Endodermal cell (in vitro differentiated cells): ENCODE results near the gene BPIFB6. TPM values are rescaled to one million over a fixed set of nuclear protein-coding genes. Genes with fewer than 3 reads are reported as not detected.

Experiments used
- DNase-seq: peaks from one replicate; pipeline ENCODE4 v3.0.0-alpha.2; 2017
- H3K27ac ChIP-seq: 2 replicates; pipeline ENCODE4 v1.5.1; 2013; ENCODE audit warnings: mild to moderate bottlenecking, low read depth, low read length, moderate library complexity
- H3K27me3 ChIP-seq: 2 replicates; pipeline ENCODE4 v1.6.1; 2013; ENCODE audit warnings: mild to moderate bottlenecking, low read length, moderate library complexity; ENCODE audit not compliant: insufficient read depth, control insufficient read depth, poor library complexity, severe bottlenecking
- H3K36me3 ChIP-seq: 2 replicates; pipeline ENCODE4 v1.7.0; 2013; ENCODE audit warnings: mild to moderate bottlenecking, low read length, moderate library complexity; ENCODE audit not compliant: control insufficient read depth, insufficient read depth
- H3K4me1 ChIP-seq: one replicate; pipeline ENCODE4 v1.7.0; 2013; ENCODE audit warnings: low read length; ENCODE audit not compliant: control insufficient read depth, insufficient read depth
- H3K4me3 ChIP-seq: 2 replicates; pipeline ENCODE4 v1.5.1; 2013; ENCODE audit warnings: mild to moderate bottlenecking, low read length, moderate library complexity
- H3K9ac ChIP-seq: 2 replicates; pipeline ENCODE4 v1.6.1; 2013; ENCODE audit warnings: mild to moderate bottlenecking, low read length, moderate library complexity; ENCODE audit not compliant: poor library complexity, severe bottlenecking; ENCODE audit errors: extremely low read depth
- H3K9me3 ChIP-seq: 2 replicates; pipeline ENCODE4 v1.6.1; 2013; ENCODE audit warnings: mild to moderate bottlenecking, low read length, moderate library complexity; ENCODE audit not compliant: control insufficient read depth
- H3K27ac Mint-ChIP-seq: 2 replicates; pipeline ENCODE4 v1.8.0; 2020; ENCODE audit warnings: mixed read lengths
- H3K27me3 Mint-ChIP-seq: 2 replicates; pipeline ENCODE4 v1.8.0; 2021; ENCODE audit warnings: mild to moderate bottlenecking, mixed read lengths; ENCODE audit not compliant: insufficient read depth
- H3K36me3 Mint-ChIP-seq: 2 replicates; pipeline ENCODE4 v1.8.0; 2020; ENCODE audit warnings: low read depth, mixed read lengths
- H3K4me1 Mint-ChIP-seq: 2 replicates; pipeline ENCODE4 v1.8.0; 2020; ENCODE audit warnings: mixed read lengths
- H3K4me3 Mint-ChIP-seq: 2 replicates; pipeline ENCODE4 v1.8.0; 2020; ENCODE audit warnings: mild to moderate bottlenecking, moderate library complexity, mixed read lengths
- H3K9me3 Mint-ChIP-seq: 2 replicates; pipeline ENCODE4 v1.8.0; 2020; ENCODE audit warnings: mild to moderate bottlenecking, mixed read lengths
- CTCF ChIP-seq: fragments of 200-600 bp; sonication (generic); conservative IDR thresholded peaks from 2 replicates; pipeline ENCODE4 v1.5.0; 2021; ENCODE audit warnings: antibody characterized with exemption, mild to moderate bottlenecking
- WGBS, 2 experiments: methylation state at CpG; one replicate each; pipeline versions ENCODE4 v1.1.5 to v1.1.7; 2013; ENCODE audit warnings: missing lambda C conversion rate in 2 of 2, mixed read lengths in 1 of 2; ENCODE audit not compliant: insufficient coverage in 1 of 2, insufficient read length in 1 of 2; 5-methylcytosine and 5-hydroxymethylcytosine counted together
- total RNA-seq, 2 donors: library from RNA; stranded (reverse); fragmentation: NEBNext Ultra II Directional in 1 of 2; extraction: Animal tissue kit (Norgen Biotek cat#: 25700) in 1 of 2; gene quantifications; 2 replicates in 1 of 2; 3 replicates in 1 of 2; pipeline ENCODE4 v1.2.1, GENCODE V29; 2021

BPIFB6 gene
- total RNA-seq, 2 donors from 2014 or later: not detected

DNA sequence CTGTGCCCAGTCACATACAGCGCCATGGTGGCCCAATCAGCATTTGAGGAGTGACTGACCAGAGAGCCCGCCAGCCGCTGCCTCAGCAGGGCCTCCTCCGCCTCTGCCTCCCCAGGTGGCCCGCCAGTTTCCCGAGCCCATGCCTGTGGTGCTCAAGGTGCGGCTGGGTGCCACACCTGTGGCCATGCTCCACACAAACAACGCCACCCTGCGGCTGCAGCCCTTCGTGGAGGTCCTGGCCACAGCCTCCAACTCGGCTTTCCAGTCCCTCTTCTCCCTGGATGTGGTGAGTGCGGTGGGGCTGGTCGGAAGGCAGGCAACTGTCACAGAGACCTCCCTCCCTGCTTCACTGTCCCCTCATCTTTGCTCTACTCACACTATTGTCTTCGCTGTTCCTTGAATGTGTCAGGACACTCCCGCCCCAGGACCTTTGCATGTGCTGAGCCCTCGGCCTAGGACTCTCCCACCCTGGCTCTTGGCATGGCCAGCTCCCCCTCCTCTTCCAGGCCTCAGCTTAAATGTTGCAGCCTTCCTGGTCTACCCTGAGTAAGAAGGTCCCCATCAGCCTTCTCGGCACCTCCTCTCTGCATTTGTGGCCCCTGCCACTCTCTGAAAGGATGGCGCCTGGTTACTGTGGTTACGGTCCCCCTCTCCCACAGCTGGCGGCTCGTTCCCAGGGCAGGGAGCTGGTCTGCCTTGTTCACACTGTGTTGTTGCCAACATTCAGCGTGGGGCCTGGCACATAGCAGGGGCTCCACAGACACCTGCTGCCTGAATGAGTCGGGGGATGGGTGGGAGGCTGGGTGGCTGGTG is 11.8 kb upstream of the BPIFB6 start:
- Histone ChIP-seq H3K27ac (no peak overlapping the region), H3K4me3 (no peak overlapping the region), H3K36me3 (no peaks in the 10 kb centered on the region), H3K27me3 (no peaks in the 10 kb centered on the region), H3K9ac (no peak overlapping the region), H3K4me1 (no peaks in the 10 kb centered on the region), H3K9me3 (no peaks in the 10 kb centered on the region)
- H3K27me3 Mint-ChIP-seq: peaks cover 25% of the 10 kb centered on the region
- no peaks in the 10 kb centered on the region for H3K9me3 Mint-ChIP-seq
- H3K4me3 Mint-ChIP-seq: no peak overlapping the region
- WGBS, 2 experiments: 93 to 97% methylated on average over 13 to 23 of the region's 23 CpGs
- H3K4me1 Mint-ChIP-seq: peaks cover 8% of the 10 kb centered on the region
- DNase-seq: no peak
- H3K36me3 Mint-ChIP-seq: no peaks in the 10 kb centered on the region
- H3K27ac Mint-ChIP-seq: no peak overlapping the region
- TF ChIP-seq CTCF: no peak

- Mint-ChIP-seq H3K9me3 (no peaks in the 10 kb centered on the region), H3K4me1 (peaks cover 2% of the 10 kb centered on the region), H3K27ac (no peak overlapping the region), H3K4me3 (no peak overlapping the region), H3K27me3 (peaks cover 16% of the 10 kb centered on the region), H3K36me3 (no peaks in the 10 kb centered on the region)
- H3K27me3 ChIP-seq: no peaks in the 10 kb centered on the region
- no peaks in the 10 kb centered on the region for H3K4me1 ChIP-seq
- WGBS, 2 experiments: 93 to 94% methylated on average over 17 to 18 of the region's 18 CpGs
- no peak overlapping the region for H3K27ac ChIP-seq
- no peak for DNase-seq
- H3K9ac ChIP-seq: no peak overlapping the region
- H3K4me3 ChIP-seq: no peak overlapping the region
- no peak for TF ChIP-seq CTCF
- no peaks in the 10 kb centered on the region for H3K36me3 ChIP-seq
- no peaks in the 10 kb centered on the region for H3K9me3 ChIP-seq
These were observed 10.9 kb upstream of the BPIFB6 start for GRCh38 chr20:33020278-33021161.

DNA sequence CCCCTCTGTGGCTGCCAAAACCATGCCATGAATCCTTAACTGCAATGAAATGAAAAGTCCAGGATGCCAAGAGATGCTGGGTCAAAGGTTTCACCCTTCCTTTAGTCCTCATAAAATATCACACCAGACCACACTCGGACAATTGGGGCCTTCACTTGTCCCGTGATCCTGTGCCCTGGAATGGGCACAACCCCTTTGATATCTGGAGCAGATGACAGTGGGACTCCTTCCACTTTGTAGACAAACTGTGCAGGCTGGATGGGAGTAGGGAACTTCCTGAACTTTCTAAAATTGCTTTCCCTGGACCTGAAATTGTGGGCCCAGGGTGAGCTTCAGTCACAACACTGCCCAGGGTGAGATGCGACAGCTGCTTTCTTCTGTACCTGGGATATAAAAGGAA is 9.6 kb upstream of the BPIFB6 start:
- Histone ChIP-seq H3K27ac (no peak overlapping the region), H3K36me3 (no peaks in the 10 kb centered on the region), H3K4me3 (no peak overlapping the region), H3K4me1 (no peaks in the 10 kb centered on the region), H3K27me3 (no peaks in the 10 kb centered on the region), H3K9ac (no peak overlapping the region), H3K9me3 (no peaks in the 10 kb centered on the region)
- H3K4me3 Mint-ChIP-seq: no peak overlapping the region
- H3K4me1 Mint-ChIP-seq: peaks cover 2% of the 10 kb centered on the region
- peaks cover 6% of the 10 kb centered on the region for H3K27me3 Mint-ChIP-seq
- TF ChIP-seq CTCF: no peak
- WGBS, 2 experiments: 93% methylated on average over 3 of the region's 3 CpGs; no CpG with 5 or more reads in 1 of the 2 experiments
- H3K9me3 Mint-ChIP-seq: no peaks in the 10 kb centered on the region
- no peaks in the 10 kb centered on the region for H3K36me3 Mint-ChIP-seq
- no peak for DNase-seq
- H3K27ac Mint-ChIP-seq: no peak overlapping the region
